Keratinocyte (primary cell): ENCODE data around the gene RUVBL2.

Source experiments
- CTCF ChIP-seq, 3 experiments: IDR thresholded peaks in 1 of 3; conservative IDR thresholded peaks in 1 of 3; optimal IDR thresholded peaks in 1 of 3; 2 replicates in 2 of 3; 3 replicates in 1 of 3; pipeline versions ENCODE3 to v1.5.1; 2011; ENCODE audit warnings: low read length in 3 of 3, mild to moderate bottlenecking in 3 of 3, moderate library complexity in 2 of 3, control low read depth in 1 of 3, inconsistent platforms in 1 of 3; ENCODE audit not compliant: insufficient read depth in 2 of 3; ENCODE audit errors: extremely low read depth in 1 of 3
- EZH2 ChIP-seq: IDR thresholded peaks from one replicate; pipeline ENCODE4 v1.6.1; 2012; ENCODE audit warnings: inconsistent platforms, mild to moderate bottlenecking, low read length, moderate library complexity

- TF ChIP-seq CTCF (optimal IDR thresholded peaks at IDR 0.05 in 1 of 3, IDR thresholded peaks at IDR 0.05 in 1 of 3, conservative IDR thresholded peaks at IDR 0.05 in 1 of 3; ENCODE audit: extremely low read depth in 1 of 3, insufficient read depth in 2 of 3, low read length in 3 of 3), result no peak
- TF ChIP-seq EZH2, result no peak
These were observed 39.6 kb upstream of the RUVBL2 start for GRCh38 chr19:48953990-48954594.
